Ishikawa (cell line): ENCODE data around the gene FZD2.

Experiments used
- CEBPB ChIP-seq: IDR thresholded peaks from 2 replicates; pipeline ENCODE4 v1.6.1; 2012
- CREB1 ChIP-seq: IDR thresholded peaks from 2 replicates; pipeline ENCODE4 v1.6.1; 2012; ENCODE audit warnings: low read depth
- EGR1 ChIP-seq: IDR thresholded peaks from 2 replicates; pipeline ENCODE4 v1.6.1; 2012
- EP300 ChIP-seq: IDR thresholded peaks from 2 replicates; pipeline ENCODE4 v1.6.1; 2012; ENCODE audit warnings: borderline replicate concordance
- FOXM1 ChIP-seq: IDR thresholded peaks from 2 replicates; pipeline ENCODE4 v1.6.1; 2012; ENCODE audit warnings: low read depth, borderline replicate concordance
- NFIC ChIP-seq: IDR thresholded peaks from 2 replicates; pipeline ENCODE4 v1.6.1; 2012
- RAD21 ChIP-seq: IDR thresholded peaks from 2 replicates; pipeline ENCODE4 v1.6.1; 2012; ENCODE audit warnings: low read depth
- TAF1 ChIP-seq: IDR thresholded peaks from 2 replicates; pipeline ENCODE4 v1.6.1; 2012; ENCODE audit warnings: low read depth, mild to moderate bottlenecking
- TCF12 ChIP-seq: IDR thresholded peaks from 2 replicates; pipeline ENCODE4 v1.6.1; 2012; ENCODE audit warnings: low read depth
- TEAD4 ChIP-seq: IDR thresholded peaks from 2 replicates; pipeline ENCODE4 v1.6.1; 2012
- YY1 ChIP-seq: IDR thresholded peaks from 2 replicates; pipeline ENCODE4 v1.6.1; 2012; ENCODE audit warnings: low read depth
- ZBTB7A ChIP-seq: IDR thresholded peaks from 2 replicates; pipeline ENCODE4 v1.6.1; 2012; ENCODE audit warnings: low read depth
- TF ChIP-seq, protein P1 (sequence below): IDR thresholded peaks from 2 replicates; pipeline ENCODE4 v1.6.1; 2012; ENCODE audit warnings: low read depth, mild to moderate bottlenecking
- TF ChIP-seq, protein P2 (sequence below): IDR thresholded peaks from 2 replicates; pipeline ENCODE4 v1.6.1; 2012
- TF ChIP-seq, protein P3 (sequence below): IDR thresholded peaks from 2 replicates; pipeline ENCODE4 v1.6.1; 2012

FZD2 gene

DNA sequence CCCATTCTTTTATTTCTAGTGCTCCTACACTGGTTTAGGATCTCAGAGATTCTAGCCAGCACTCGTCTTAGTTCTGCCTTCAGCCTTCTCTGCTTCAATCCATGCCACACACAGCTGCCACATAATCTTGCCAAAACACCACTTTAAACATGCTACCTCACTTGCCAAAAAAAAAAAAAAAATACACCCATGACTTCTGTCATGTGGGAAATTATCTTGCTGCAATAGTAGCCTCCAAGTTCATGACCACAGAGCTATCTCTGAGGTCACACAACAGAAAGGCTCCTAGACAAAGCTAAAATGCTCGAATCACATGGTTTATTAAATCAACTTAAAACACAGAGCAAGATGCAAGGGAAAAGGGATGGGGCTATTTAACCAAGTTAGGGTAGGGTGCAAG, 18.1 kb downstream of the FZD2 start:
- TF ChIP-seq, protein P1, sequence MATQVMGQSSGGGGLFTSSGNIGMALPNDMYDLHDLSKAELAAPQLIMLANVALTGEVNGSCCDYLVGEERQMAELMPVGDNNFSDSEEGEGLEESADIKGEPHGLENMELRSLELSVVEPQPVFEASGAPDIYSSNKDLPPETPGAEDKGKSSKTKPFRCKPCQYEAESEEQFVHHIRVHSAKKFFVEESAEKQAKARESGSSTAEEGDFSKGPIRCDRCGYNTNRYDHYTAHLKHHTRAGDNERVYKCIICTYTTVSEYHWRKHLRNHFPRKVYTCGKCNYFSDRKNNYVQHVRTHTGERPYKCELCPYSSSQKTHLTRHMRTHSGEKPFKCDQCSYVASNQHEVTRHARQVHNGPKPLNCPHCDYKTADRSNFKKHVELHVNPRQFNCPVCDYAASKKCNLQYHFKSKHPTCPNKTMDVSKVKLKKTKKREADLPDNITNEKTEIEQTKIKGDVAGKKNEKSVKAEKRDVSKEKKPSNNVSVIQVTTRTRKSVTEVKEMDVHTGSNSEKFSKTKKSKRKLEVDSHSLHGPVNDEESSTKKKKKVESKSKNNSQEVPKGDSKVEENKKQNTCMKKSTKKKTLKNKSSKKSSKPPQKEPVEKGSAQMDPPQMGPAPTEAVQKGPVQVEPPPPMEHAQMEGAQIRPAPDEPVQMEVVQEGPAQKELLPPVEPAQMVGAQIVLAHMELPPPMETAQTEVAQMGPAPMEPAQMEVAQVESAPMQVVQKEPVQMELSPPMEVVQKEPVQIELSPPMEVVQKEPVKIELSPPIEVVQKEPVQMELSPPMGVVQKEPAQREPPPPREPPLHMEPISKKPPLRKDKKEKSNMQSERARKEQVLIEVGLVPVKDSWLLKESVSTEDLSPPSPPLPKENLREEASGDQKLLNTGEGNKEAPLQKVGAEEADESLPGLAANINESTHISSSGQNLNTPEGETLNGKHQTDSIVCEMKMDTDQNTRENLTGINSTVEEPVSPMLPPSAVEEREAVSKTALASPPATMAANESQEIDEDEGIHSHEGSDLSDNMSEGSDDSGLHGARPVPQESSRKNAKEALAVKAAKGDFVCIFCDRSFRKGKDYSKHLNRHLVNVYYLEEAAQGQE: no peak
- TF ChIP-seq RAD21: no peak
- TF ChIP-seq YY1: no peak
- no peak for TF ChIP-seq NFIC
- no peak for TF ChIP-seq FOXM1
- no peak for TF ChIP-seq TCF12
- no peak for TF ChIP-seq TAF1
- no peak for TF ChIP-seq EGR1
- TF ChIP-seq, protein P2, sequence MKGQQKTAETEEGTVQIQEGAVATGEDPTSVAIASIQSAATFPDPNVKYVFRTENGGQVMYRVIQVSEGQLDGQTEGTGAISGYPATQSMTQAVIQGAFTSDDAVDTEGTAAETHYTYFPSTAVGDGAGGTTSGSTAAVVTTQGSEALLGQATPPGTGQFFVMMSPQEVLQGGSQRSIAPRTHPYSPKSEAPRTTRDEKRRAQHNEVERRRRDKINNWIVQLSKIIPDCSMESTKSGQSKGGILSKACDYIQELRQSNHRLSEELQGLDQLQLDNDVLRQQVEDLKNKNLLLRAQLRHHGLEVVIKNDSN: no peak
- no peak for TF ChIP-seq TEAD4
- TF ChIP-seq ZBTB7A: no peak
- no peak for TF ChIP-seq EP300
- TF ChIP-seq CREB1: no peak
- TF ChIP-seq, protein P3, sequence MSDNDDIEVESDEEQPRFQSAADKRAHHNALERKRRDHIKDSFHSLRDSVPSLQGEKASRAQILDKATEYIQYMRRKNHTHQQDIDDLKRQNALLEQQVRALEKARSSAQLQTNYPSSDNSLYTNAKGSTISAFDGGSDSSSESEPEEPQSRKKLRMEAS: no peak

DNA sequence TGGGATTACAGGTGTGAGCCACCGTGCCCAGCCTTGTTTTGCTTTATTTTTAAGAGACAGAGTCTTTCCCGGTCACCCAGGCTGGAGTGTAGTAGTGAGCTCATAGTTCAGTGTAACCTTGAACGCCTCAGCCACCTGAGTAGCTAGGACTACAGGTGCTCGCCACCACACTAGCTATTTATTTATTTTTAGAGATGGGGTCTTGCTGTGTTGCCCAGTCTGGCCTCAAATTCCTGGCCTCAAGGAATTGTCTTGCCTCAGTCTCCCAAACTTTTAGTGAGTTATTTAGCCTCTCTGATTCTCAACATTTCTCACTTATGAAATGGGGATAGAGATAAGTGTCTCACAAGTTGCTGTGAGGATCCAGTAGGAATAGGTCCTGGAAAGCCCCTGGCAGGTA, 21.7 kb downstream of the FZD2 start:
- TF ChIP-seq TEAD4 (no peak), NFIC (no peak), FOXM1 (no peak)

DNA sequence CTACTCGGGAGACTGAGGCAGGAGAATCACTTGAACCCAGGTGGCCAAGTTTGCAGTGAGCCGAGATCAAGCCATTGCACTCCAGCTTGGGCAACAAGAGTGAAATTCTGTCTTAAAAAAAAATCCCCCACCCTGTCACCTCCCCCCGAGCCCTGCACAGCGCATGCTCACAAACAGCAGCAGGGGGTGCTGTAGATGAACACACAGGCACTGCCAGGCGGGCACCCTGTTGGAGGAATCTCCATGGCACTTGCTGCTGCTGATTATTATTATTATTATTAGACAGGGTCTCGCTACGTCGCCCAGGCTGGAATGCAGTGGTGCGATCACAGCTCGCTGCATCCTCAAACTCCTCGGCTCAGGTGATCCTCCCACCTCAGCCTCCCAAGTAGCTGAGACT, 24.6 kb downstream of the FZD2 start:
- TF ChIP-seq RAD21: peak; percentile 57
- TF ChIP-seq EGR1: no peak
- TF ChIP-seq TCF12: no peak

DNA sequence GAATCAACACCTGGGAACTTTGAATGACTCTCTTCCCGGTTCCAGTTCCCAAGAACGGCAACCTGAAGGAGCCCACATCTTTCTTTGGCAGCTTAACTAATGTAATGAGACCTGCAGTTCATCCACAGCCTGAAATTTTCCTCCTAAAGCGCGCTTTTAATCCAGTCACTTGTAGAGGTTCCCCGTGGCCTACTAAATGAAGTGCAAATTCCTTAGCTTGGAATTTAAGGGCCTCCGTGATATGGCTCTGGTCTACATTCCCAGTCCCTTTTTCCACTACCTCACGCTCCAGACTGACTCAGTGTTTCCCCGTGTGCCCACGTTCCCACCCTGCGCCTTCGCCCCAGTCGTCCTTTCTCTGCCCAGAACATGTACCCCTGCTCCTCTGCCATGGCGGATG, 27.2 kb downstream of the FZD2 start:
- TF ChIP-seq YY1: no peak
- TF ChIP-seq TCF12: no peak
- no peak for TF ChIP-seq EGR1
- TF ChIP-seq, protein P1: no peak
- TF ChIP-seq, protein P3: no peak
- no peak for TF ChIP-seq CREB1

DNA sequence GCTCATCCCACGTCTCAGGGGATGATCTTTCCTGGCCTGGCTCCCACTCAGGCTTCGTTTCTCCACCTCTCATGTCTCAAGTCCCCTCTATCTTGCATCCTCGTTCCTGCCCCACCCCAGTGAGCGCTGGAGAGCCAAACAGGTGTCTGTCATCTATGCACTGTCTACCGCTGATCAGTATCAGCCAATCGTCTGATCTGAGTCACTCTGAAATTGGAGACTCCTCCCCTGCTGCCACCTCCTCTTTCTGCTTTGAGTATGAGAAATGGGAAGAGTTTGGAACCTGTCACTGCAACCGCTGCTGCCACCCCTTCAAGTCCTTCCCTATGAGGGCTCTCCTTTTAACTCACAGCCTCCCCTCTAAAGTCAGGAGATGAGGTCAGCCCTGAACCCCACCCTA, 28.0 kb downstream of the FZD2 start:
- TF ChIP-seq RAD21: no peak
- TF ChIP-seq, protein P2: no peak
- TF ChIP-seq FOXM1: no peak
- TF ChIP-seq, protein P3: no peak
- TF ChIP-seq TAF1: no peak
- TF ChIP-seq, protein P1: no peak
- no peak for TF ChIP-seq TCF12
- TF ChIP-seq EP300: no peak
- no peak for TF ChIP-seq TEAD4
- no peak for TF ChIP-seq EGR1
- TF ChIP-seq YY1: no peak
- TF ChIP-seq NFIC: no peak

DNA sequence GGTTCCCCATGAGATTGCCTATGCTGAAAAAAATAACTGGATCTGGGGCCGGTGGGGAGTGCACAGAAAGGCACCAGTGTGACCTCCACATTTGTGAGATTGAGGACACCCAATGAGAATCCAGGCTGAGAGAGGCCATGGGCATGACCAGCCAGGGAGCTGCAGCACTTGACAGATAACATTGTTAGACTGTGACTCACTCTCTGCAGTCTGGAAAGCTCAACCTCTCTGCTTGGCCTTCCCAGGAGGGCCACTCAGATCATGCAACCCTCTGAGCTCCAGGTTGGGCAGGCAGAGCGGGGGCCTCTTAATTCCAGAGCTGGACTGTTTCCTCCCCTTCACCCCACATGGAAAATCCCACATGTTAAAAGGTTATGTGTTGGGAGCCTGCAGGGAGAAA, 30.1 kb downstream of the FZD2 start:
- TF ChIP-seq CEBPB (no peak), TEAD4 (peak; percentile 92), EP300 (peak; percentile 84; the same call in 1 of the 2 replicates), RAD21 (no peak; the same call in 1 of the 2 replicates), CREB1 (no peak), ZBTB7A (no peak), TAF1 (peak; percentile 16; the same call in 1 of the 2 replicates), FOXM1 (no peak; the same call in 1 of the 2 replicates), YY1 (0 out of 2 replicates have a peak, but pooled peaks have one; percentile 29), EGR1 (no peak), NFIC (peak; percentile 19; the same call in 1 of the 2 replicates), TCF12 (peak; percentile 79)
- TF ChIP-seq, protein P1: no peak
- TF ChIP-seq, protein P3: peak; percentile 62
- TF ChIP-seq, protein P2: peak; percentile 45; the same call in 1 of the 2 replicates
